ENCODE measurements around the gene BNC2.

DNA sequence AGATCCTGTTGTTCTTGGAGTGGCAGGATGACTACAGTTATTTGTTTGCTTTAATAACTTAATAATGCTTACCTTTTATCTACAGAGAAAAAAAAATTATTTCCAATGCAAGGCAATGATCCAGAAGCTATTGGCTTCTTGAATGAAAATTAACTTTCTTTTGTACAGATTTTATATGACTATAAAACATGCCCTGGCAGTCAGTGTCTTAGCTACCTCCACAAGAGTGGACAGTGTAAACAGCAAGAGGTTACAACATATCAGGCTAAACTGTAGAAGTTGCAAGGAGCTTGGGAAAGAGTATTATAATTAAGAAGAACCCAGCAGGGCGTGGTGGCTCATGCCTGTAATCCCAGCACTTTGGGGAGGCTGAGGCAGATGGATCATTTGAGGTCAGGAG lies 49.1 kb downstream of the BNC2 start:
- TF ChIP-seq TEAD4 (IDR thresholded peaks at IDR 0.05) (no peak), EP300 (IDR thresholded peaks at IDR 0.05; ENCODE audit: borderline replicate concordance) (no peak), TCF12 (IDR thresholded peaks at IDR 0.05; ENCODE audit: low read depth) (no peak), YY1 (IDR thresholded peaks at IDR 0.05; ENCODE audit: low read depth) (no peak), CEBPB (IDR thresholded peaks at IDR 0.05) (no peak), TAF1 (IDR thresholded peaks at IDR 0.05; ENCODE audit: low read depth) (no peak)
- TF ChIP-seq, protein P1, sequence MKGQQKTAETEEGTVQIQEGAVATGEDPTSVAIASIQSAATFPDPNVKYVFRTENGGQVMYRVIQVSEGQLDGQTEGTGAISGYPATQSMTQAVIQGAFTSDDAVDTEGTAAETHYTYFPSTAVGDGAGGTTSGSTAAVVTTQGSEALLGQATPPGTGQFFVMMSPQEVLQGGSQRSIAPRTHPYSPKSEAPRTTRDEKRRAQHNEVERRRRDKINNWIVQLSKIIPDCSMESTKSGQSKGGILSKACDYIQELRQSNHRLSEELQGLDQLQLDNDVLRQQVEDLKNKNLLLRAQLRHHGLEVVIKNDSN (IDR thresholded peaks at IDR 0.05): no peak

All from Ishikawa (cell line).